RPMI7951 (cell line): Measurements from ENCODE around the gene SPINT1. TPM values are rescaled to one million over a fixed set of nuclear protein-coding genes. Genes with fewer than 3 reads are reported as not detected.

ENCODE experiments used
- DNase-seq: peaks from one replicate; pipeline ENCODE4 v3.0.0-alpha.2; 2012; ENCODE audit warnings: low read depth
- total RNA-seq: library from RNA; depleted of rRNA; stranded (reverse); fragments of >200 nt; shearing (Covaris generic); gene quantifications from 2 replicates; pipeline ENCODE4 v1.2.3, GENCODE V29; 2014; rRNA removed

Gene SPINT1
- total RNA-seq, 1 experiment from 2014 or later: not detected

DNA sequence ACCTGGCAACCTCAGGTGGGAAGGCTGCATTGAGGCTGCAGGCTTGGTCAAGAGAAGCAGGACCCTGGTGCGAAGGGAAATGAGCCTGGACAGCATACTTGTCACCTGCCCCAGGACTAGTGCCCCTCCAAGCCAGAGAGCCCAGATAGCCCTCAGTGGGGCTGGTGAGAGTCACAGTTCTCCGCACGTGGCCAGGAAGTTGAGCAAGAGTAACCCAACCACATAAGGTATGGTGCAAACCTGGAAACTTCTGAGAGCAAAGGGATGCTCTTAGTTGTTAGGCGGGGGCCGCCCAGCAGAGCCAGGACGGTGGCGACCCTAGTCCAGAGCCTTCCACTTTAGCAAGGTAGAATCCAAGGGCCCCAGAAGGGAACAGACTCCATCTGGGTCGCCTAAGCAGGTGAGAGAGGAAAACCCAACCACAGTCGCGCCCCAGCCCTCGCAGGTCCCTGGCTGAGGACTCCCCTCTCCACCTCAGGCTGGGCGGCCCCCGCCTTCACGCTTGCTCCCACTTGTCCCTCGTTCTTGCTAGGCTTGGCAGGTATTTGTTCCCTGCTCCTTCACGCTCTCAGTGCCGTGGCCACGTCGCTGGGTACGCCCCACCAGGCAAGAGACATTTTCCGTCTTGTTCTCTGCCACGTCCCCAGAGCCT lies 49.3 kb downstream of the SPINT1 start:
- DNase-seq: no peak

DNA sequence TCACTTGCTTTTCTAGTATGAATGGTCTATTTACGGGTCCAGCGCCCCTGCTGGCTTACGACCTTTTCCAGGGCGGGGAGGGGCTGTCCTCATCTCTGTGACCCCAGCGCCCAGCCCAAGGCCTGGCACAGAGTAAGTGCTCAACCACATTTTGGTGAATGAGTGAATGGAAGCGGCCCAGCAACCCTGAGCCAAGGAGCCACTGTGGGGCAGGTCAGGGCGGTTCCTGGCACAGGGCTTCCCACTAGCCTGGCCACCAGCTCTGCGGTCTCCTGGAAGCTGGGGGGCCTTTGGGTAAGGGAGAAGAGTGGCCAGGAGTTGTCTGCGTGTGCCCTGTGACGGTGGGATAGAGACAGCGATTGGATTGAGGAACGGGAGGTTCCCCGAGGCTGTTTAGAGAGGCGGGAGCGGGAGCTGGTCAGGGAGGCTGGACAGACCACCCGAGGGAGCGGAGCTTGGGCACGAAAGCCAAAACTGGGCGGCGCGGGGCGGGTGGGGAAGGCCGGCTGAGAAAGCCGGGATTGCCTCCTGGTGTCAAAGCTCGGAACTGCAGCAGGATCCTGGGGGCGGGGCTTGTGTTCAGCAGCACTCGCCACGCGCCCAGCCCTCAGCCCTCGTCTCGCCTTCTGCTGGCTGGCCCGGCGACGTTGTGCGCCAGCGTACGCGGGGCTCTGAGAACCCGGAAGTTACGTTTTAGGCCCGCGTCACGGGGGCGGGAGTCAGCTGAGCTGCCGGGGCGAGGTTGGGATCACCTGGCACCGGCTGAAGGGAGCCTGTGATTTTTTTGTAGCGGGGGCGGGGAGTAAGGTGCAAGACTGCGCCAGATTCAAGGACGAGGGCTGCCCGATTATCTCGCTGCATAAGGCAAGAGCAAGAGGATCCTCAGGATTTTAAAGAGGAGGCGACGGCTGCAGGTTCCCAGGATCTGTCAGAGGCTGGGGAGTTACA lies 50.2 kb downstream of the SPINT1 start, which contains the start of gene VPS18:
Gene VPS18, plus strand, starts transcription at position 718 of the 948 bp plus-strand sequence. CDS start 319 bp downstream, outside the sequence.
- peak; percentile 95 for DNase-seq

- DNase-seq: peak; percentile 80
Observed at GRCh38 chr15:40894681-40895448, 51.0 kb downstream of the SPINT1 start.

GRCh38 chr15:40899536-40900207 lies 55.8 kb downstream of the SPINT1 start:
- no peak for DNase-seq

DNA sequence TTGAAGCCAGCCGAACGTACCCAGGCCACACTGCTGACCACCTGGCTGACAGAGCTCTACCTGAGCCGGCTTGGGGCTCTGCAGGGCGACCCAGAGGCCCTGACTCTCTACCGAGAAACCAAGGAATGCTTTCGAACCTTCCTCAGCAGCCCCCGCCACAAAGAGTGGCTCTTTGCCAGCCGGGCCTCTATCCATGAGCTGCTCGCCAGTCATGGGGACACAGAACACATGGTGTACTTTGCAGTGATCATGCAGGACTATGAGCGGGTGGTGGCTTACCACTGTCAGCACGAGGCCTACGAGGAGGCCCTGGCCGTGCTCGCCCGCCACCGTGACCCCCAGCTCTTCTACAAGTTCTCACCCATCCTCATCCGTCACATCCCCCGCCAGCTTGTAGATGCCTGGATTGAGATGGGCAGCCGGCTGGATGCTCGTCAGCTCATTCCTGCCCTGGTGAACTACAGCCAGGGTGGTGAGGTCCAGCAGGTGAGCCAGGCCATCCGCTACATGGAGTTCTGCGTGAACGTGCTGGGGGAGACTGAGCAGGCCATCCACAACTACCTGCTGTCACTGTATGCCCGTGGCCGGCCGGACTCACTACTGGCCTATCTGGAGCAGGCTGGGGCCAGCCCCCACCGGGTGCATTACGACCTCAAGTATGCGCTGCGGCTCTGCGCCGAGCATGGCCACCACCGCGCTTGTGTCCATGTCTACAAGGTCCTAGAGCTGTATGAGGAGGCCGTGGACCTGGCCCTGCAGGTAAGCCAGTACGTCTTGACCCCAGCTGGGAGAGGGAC lies 56.6 kb downstream of the SPINT1 start:
- no peak for DNase-seq

DNA sequence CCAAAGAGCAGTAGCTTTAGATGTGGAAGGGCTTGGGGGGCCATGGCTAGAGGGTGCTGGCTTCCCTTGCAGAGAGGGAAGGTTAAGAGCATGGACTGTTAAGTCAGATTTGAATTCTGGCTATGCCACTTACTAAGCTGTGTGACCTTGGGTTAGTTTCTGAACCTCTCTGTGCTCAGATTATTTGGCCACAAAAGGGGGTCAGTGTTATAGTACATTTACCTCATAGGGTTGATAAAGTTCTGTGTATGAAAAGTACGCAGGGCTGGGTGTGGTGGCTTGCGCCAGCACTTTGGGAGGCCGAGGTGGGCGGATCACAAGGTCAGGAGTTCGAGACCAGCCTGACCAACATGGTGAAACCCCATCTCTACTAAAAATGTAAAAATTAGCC lies 57.2 kb downstream of the SPINT1 start:
- no peak for DNase-seq

- peak; percentile 35 for DNase-seq
Observed at GRCh38 chr15:40902605-40903561, 59.0 kb downstream of the SPINT1 start.

DNA sequence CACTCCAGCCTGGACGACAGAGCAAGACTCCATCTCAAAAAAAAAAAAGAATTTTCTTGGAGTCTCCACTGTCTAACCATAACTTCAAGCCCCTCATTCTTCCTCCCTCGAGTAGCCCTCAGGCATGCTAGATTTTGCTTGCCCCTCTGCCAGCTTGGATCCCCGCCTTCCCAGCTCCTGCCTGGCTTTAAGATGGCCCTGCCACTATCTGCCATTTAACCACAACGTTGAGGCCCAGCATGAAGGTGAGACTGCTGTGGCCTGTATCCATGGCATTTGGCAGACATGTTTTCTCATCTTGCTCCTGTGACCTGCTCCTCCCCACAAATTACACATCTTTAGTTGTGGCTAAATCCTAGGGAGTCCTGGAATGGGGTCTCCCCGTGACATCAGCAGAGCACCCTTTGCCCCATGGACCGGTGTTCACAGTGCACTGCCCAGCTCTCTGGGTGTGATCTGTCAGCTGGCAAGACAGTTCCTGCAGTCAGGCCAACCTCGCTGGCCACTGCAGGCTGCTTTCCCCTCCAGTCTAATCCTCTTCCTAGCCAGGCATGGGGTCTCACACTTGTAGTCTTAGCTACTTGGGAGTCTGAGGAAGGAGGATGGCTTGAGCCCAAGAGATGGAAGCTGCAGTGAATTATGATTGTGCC lies 60.8 kb downstream of the SPINT1 start:
- no peak for DNase-seq

GRCh38 chr15:40906091-40906990 lies 62.5 kb downstream of the SPINT1 start:
- peak; percentile 100 for DNase-seq

- peak; percentile 75 for DNase-seq
Observed at GRCh38 chr15:40906991-40907802, 63.3 kb downstream of the SPINT1 start.

Other genes starting within 250 kb of the SPINT1 start
- 69.5 and 90.1 TPM in 2 replicates for gene KNL1, start 249.8 kb upstream of the SPINT1 start, total RNA-seq
- 13.8 and 15.7 TPM in 2 replicates for gene RAD51, start 148.9 kb upstream of the SPINT1 start, total RNA-seq
- 13.6 and 17.0 TPM in 2 replicates for gene RMDN3, start 88.8 kb upstream of the SPINT1 start, total RNA-seq
- gene GCHFR, start 80.0 kb upstream of the SPINT1 start, total RNA-seq: 4.6 and 6.1 TPM in 2 replicates
- not detected in 2 replicates for gene C15orf62, start 74.1 kb upstream of the SPINT1 start, total RNA-seq
- 38.3 and 54.4 TPM in 2 replicates for gene ZFYVE19, start 37.0 kb upstream of the SPINT1 start, total RNA-seq
- gene DNAJC17, start 36.6 kb upstream of the SPINT1 start, total RNA-seq: 36.3 and 36.9 TPM in 2 replicates
- gene PPP1R14D, start 15.3 kb upstream of the SPINT1 start, total RNA-seq: not detected in 2 replicates
- 0.12 and 0.20 TPM in 2 replicates for gene RHOV, start 30.2 kb downstream of the SPINT1 start, total RNA-seq
- 14.9 and 18.4 TPM in 2 replicates for gene VPS18, start 50.4 kb downstream of the SPINT1 start, total RNA-seq
- 2.5 and 2.6 TPM in 2 replicates for gene DLL4, start 85.3 kb downstream of the SPINT1 start, total RNA-seq
- gene CHAC1, start 109.4 kb downstream of the SPINT1 start, total RNA-seq: 6.8 and 9.5 TPM in 2 replicates